A549 (cell line): ENCODE data around the gene PPP2R2C.

Experiments used
- CEBPB ChIP-seq, 2 experiments: fragments of >200 bp in 1 of 2; sonication (Bioruptor Twin) in 1 of 2; formaldehyde crosslinking in 1 of 2; IDR thresholded peaks; 2 replicates each; pipeline ENCODE4 v1.6.1; 2012 to 2016
- CTCF ChIP-seq: fragments of >200 bp; sonication (Bioruptor Twin); formaldehyde crosslinking; IDR thresholded peaks from 3 replicates; pipeline ENCODE4 v1.5.1; 2016
- HOXA7 ChIP-seq: fragments of 250-450 bp; sonication (Bioruptor Pico); IDR thresholded peaks from 2 replicates; pipeline ENCODE4 v1.5.0; 2020; ENCODE audit warnings: mild to moderate bottlenecking, moderate library complexity
- KDM1A ChIP-seq: fragments of 200-600 bp; sonication (generic); IDR thresholded peaks from 2 replicates; pipeline ENCODE4 v1.6.1; 2016; ENCODE audit warnings: low read depth, mild to moderate bottlenecking
- MAX ChIP-seq: IDR thresholded peaks from 2 replicates; pipeline ENCODE4 v1.6.1; 2012
- MAZ ChIP-seq: fragments of 150-350 bp; IDR thresholded peaks from 2 replicates; pipeline ENCODE4 v1.6.1; 2014; ENCODE audit warnings: antibody characterized with exemption, low read depth, low read length, borderline replicate concordance
- NFE2L2 ChIP-seq: fragments of 150-350 bp; conservative IDR thresholded peaks from 2 replicates; pipeline ENCODE4 v1.6.1; 2014; ENCODE audit warnings: low read length
- POLR2A ChIP-seq: IDR thresholded peaks from 2 replicates; pipeline ENCODE4 v1.6.1; 2012; ENCODE audit warnings: mild to moderate bottlenecking, low read length
- POLR2AphosphoS2 ChIP-seq: conservative IDR thresholded peaks from 2 replicates; pipeline ENCODE4 v1.6.1; 2012; ENCODE audit warnings: low read length, improper control_type of control experiment, inconsistent platforms
- RFX5 ChIP-seq: fragments of 450-650 bp; IDR thresholded peaks from 2 replicates; pipeline ENCODE4 v1.7.1; 2014; ENCODE audit warnings: antibody characterized with exemption, mild to moderate bottlenecking, moderate library complexity
- RNF2 ChIP-seq: fragments of 200-600 bp; sonication (generic); IDR thresholded peaks from 2 replicates; pipeline ENCODE4 v1.6.1; 2016; ENCODE audit warnings: low read depth, mild to moderate bottlenecking, antibody characterized with exemption, moderate library complexity, borderline replicate concordance
- ZC3H11A ChIP-seq: fragments of 450-650 bp; IDR thresholded peaks from 2 replicates; pipeline ENCODE4 v1.6.1; 2014; ENCODE audit warnings: antibody characterized with exemption, mild to moderate bottlenecking
- ZSCAN20 ChIP-seq: fragments of 250-450 bp; sonication (Bioruptor Pico); IDR thresholded peaks from 2 replicates; pipeline ENCODE4 v1.8.0; 2022; ENCODE audit warnings: mild to moderate bottlenecking, moderate library complexity

GRCh38 chr4:6470502-6471306 is 1.7 kb downstream of the PPP2R2C start:
- TF ChIP-seq CTCF (no peak), HOXA7 (CRISPR knock-in tag) (no peak), NFE2L2 (peak; percentile 70), ZSCAN20 (CRISPR knock-in tag) (no peak), MAZ (no peak), RFX5 (no peak), POLR2AphosphoS2 (no peak), CEBPB (IDR thresholded peaks at IDR 0.05) (no peak), KDM1A (no peak), RNF2 (no peak), MAX (0 out of 2 replicates have a peak, but pooled peaks have one; percentile 19), POLR2A (peak; percentile 30; the same call in 1 of the 2 replicates), ZC3H11A (no peak)
